H1 (cell line): Measurements from ENCODE around the gene SLC22A23. TPM values are rescaled to one million over a fixed set of nuclear protein-coding genes. Genes with fewer than 3 reads are reported as not detected.

Source experiments
- CTCF ChIA-PET: fragments of 300-600 bp; sonication (Branson Sonifier 250); formaldehyde crosslinking; loops from one replicate; lab custom pipeline; 2021; ENCODE audit not compliant: partially characterized antibody; lab: Charles Lee
- POLR2A ChIA-PET: fragments of 300-600 bp; sonication (Branson Sonifier 250); formaldehyde crosslinking; loops from one replicate; lab custom pipeline; 2021; ENCODE audit warnings: inconsistent platforms; ENCODE audit not compliant: partially characterized antibody; lab: Charles Lee
- DNase-seq, 2 experiments: peaks; one replicate each; pipeline versions ENCODE4 v3.0.0 to v3.0.0-alpha.2; 2010 to 2022; ENCODE audit warnings: low spot score in 2 of 2, low read depth in 1 of 2, mixed read lengths in 1 of 2
- FAIRE-seq: peaks from 2 replicates; lab custom pipeline; 2011; peaks lifted over from hg19 to GRCh38; lab: Jason Lieb, UNC
- H2AFZ ChIP-seq: 2 replicates; pipeline ENCODE4 v1.8.1; 2012; ENCODE audit warnings: low read length, inconsistent platforms
- H2AK5ac ChIP-seq: 2 replicates; pipeline ENCODE4 v1.6.1; 2013; ENCODE audit warnings: low read depth, low read length
- H2BK120ac ChIP-seq: replicated peaks from 2 replicates; pipeline ENCODE3; 2013; ENCODE audit warnings: low read depth, low read length, inconsistent platforms
- H2BK12ac ChIP-seq: 2 replicates; pipeline ENCODE4 v1.6.1; 2013; ENCODE audit warnings: low read depth, low read length
- H2BK15ac ChIP-seq: 2 replicates; pipeline ENCODE4 v1.6.1; 2013; ENCODE audit warnings: low read length
- H2BK20ac ChIP-seq: 2 replicates; pipeline ENCODE4 v1.6.1; 2013; ENCODE audit warnings: low read length
- H2BK5ac ChIP-seq: 2 replicates; pipeline ENCODE4 v1.6.1; 2013; ENCODE audit warnings: low read depth, low read length
- H3K14ac ChIP-seq: 2 replicates; pipeline ENCODE4 v1.6.1; 2013; ENCODE audit warnings: inconsistent platforms; ENCODE audit not compliant: insufficient read length
- H3K18ac ChIP-seq: 2 replicates; pipeline ENCODE4 v1.6.1; 2013; ENCODE audit warnings: low read length; ENCODE audit errors: extremely low read depth
- H3K23ac ChIP-seq: 2 replicates; pipeline ENCODE4 v1.6.1; 2013; ENCODE audit warnings: inconsistent platforms; ENCODE audit not compliant: insufficient read length
- H3K23me2 ChIP-seq: 2 replicates; pipeline ENCODE4 v1.6.1; 2013; ENCODE audit warnings: low read depth, low read length
- H3K27ac ChIP-seq: 2 replicates; pipeline ENCODE4 v1.6.1; 2011; ENCODE audit warnings: low read depth, low read length, inconsistent platforms
- H3K27me3 ChIP-seq, 4 experiments: replicated peaks in 1 of 4; 1 replicate in 1 of 4; 2 replicates in 3 of 4; pipeline versions ENCODE4 v1.6.1 to v1.8.1; 2011 to 2013; ENCODE audit warnings: low read length in 3 of 4, mild to moderate bottlenecking in 3 of 4, inconsistent platforms in 2 of 4, mixed read lengths in 2 of 4, moderate library complexity in 1 of 4; ENCODE audit not compliant: control insufficient read depth in 3 of 4, insufficient read depth in 3 of 4; ENCODE audit errors: extremely low read depth in 1 of 4
- H3K36me3 ChIP-seq, 4 experiments: 2 replicates each; pipeline versions ENCODE4 v1.6.1 to v1.8.1; 2011 to 2013; ENCODE audit warnings: mild to moderate bottlenecking in 4 of 4, low read length in 3 of 4, moderate library complexity in 2 of 4, control low read depth in 1 of 4, inconsistent platforms in 1 of 4; ENCODE audit not compliant: insufficient read depth in 4 of 4, control insufficient read depth in 2 of 4
- H3K4ac ChIP-seq: replicated peaks from 2 replicates; pipeline ENCODE3; 2013; ENCODE audit warnings: low read length, low read depth, mixed read lengths, inconsistent platforms; ENCODE audit not compliant: insufficient read length
- H3K4me1 ChIP-seq, 4 experiments: replicated peaks in 1 of 4; 1 replicate in 1 of 4; 2 replicates in 3 of 4; pipeline versions ENCODE4 v1.6.1 to v1.8.1; 2011 to 2013; ENCODE audit warnings: low read length in 3 of 4, inconsistent platforms in 2 of 4, mixed read lengths in 1 of 4; ENCODE audit not compliant: insufficient read depth in 4 of 4, control insufficient read depth in 3 of 4
- H3K4me2 ChIP-seq, 2 experiments: 2 replicates each; pipeline versions ENCODE4 v1.6.1 to v1.8.1; 2011 to 2013; ENCODE audit warnings: low read depth in 2 of 2, low read length in 2 of 2, control low read depth in 1 of 2, inconsistent platforms in 1 of 2, mild to moderate bottlenecking in 1 of 2; ENCODE audit not compliant: insufficient read depth in 1 of 2
- H3K4me3 ChIP-seq, 4 experiments: fragments of 200-600, 300-600 bp in 1 of 4; sonication (generic), shearing (Covaris generic), sonication (Bioruptor Twin) in 1 of 4; 2 replicates each; pipeline versions ENCODE4 v1.5.1 to v1.8.1; 2011 to 2016; ENCODE audit warnings: low read length in 4 of 4, low read depth in 3 of 4, control low read depth in 2 of 4, inconsistent platforms in 2 of 4, mild to moderate bottlenecking in 2 of 4, mixed read lengths in 1 of 4, moderate library complexity in 1 of 4; ENCODE audit not compliant: insufficient read depth in 2 of 4; ENCODE audit errors: extremely low read depth in 1 of 4
- H3K56ac ChIP-seq: replicated peaks from 2 replicates; pipeline ENCODE3; 2013; ENCODE audit warnings: low read depth, mild to moderate bottlenecking, mixed read lengths, low read length, inconsistent platforms; ENCODE audit not compliant: insufficient read length
- H3K79me1 ChIP-seq: 2 replicates; pipeline ENCODE4 v1.6.1; 2013; ENCODE audit warnings: low read depth, low read length, control low read depth
- H3K79me2 ChIP-seq, 2 experiments: 2 replicates each; pipeline versions ENCODE4 v1.6.1 to v1.8.1; 2012 to 2013; ENCODE audit warnings: low read length in 2 of 2, mild to moderate bottlenecking in 2 of 2, inconsistent platforms in 1 of 2; ENCODE audit not compliant: insufficient read depth in 2 of 2, control insufficient read depth in 1 of 2
- H3K9ac ChIP-seq, 4 experiments: replicated peaks in 1 of 4; 1 replicate in 1 of 4; 2 replicates in 3 of 4; pipeline versions ENCODE4 v1.6.1 to v1.8.1; 2011 to 2013; ENCODE audit warnings: low read depth in 3 of 4, low read length in 3 of 4, control low read depth in 2 of 4, mild to moderate bottlenecking in 2 of 4, moderate library complexity in 2 of 4, inconsistent platforms in 1 of 4; ENCODE audit errors: extremely low read depth in 1 of 4
- H3K9me3 ChIP-seq, 2 experiments: 2 replicates each; pipeline versions ENCODE4 v1.6.1 to v1.8.1; 2012 to 2013; ENCODE audit warnings: mild to moderate bottlenecking in 2 of 2, moderate library complexity in 2 of 2, control low read depth in 1 of 2, inconsistent platforms in 1 of 2, low read depth in 1 of 2, low read length in 1 of 2, mixed read lengths in 1 of 2; ENCODE audit not compliant: insufficient read depth in 2 of 2
- H4K20me1 ChIP-seq, 2 experiments: replicated peaks in 1 of 2; 2 replicates each; pipeline versions ENCODE3 to v1.8.1; 2011 to 2013; ENCODE audit warnings: inconsistent platforms in 2 of 2, low read length in 2 of 2, mild to moderate bottlenecking in 1 of 2; ENCODE audit not compliant: insufficient read depth in 2 of 2, control insufficient read depth in 1 of 2
- H4K5ac ChIP-seq: 2 replicates; pipeline ENCODE4 v1.6.1; 2013; ENCODE audit warnings: low read length, low read depth, mixed read lengths, inconsistent platforms; ENCODE audit not compliant: insufficient read length
- H4K8ac ChIP-seq: 2 replicates; pipeline ENCODE4 v1.8.0; 2013; ENCODE audit warnings: mild to moderate bottlenecking, moderate library complexity, low read length, inconsistent platforms; ENCODE audit not compliant: insufficient read depth; ENCODE audit errors: extremely low read depth
- H4K91ac ChIP-seq: replicated peaks from 2 replicates; pipeline ENCODE3; 2013; ENCODE audit warnings: low read length, mixed read lengths, inconsistent platforms; ENCODE audit not compliant: insufficient read length
- KDM4A ChIP-seq: IDR thresholded peaks from one replicate; pipeline ENCODE4 v1.7.1; 2012; ENCODE audit warnings: low read depth, mild to moderate bottlenecking, moderate library complexity, low read length, inconsistent platforms; ENCODE audit not compliant: severe bottlenecking
- KDM5A ChIP-seq: fragments of 200-600 bp; IDR thresholded peaks from 2 replicates; pipeline ENCODE4 v1.7.1; 2012; ENCODE audit warnings: mild to moderate bottlenecking, low read length, inconsistent platforms, mixed read lengths
- WGBS, 2 experiments: shearing (Covaris generic) in 1 of 2; methylation state at CpG; one replicate each; pipeline versions ENCODE4 v1.1.6 to v1.1.7; 2013 to 2015; ENCODE audit warnings: low lambda C conversion rate in 2 of 2, mixed read lengths in 2 of 2, inconsistent platforms in 1 of 2, low coverage in 1 of 2, missing lambda C conversion rate in 1 of 2; ENCODE audit not compliant: insufficient replicate concordance in 2 of 2, insufficient coverage in 1 of 2, insufficient read length in 1 of 2; ENCODE audit errors: extremely low coverage in 1 of 2, missing lambda C conversion rate in 1 of 2; 5-methylcytosine and 5-hydroxymethylcytosine counted together
- polyA plus RNA-seq, 7 experiments: library from polyadenylated mRNA; depleted of rRNA in 3 of 7; stranded (reverse) in 5 of 7; unstranded in 2 of 7; fragments of >200 nt in 5 of 7; fragments of 200-250 nt in 2 of 7; gene quantifications; 1 replicate in 5 of 7; 2 replicates in 1 of 7; 4 replicates in 1 of 7; pipeline versions ENCODE4 v1.2.1 to v1.2.3, GENCODE V29; 2011 to 2013; ENCODE audit warnings: missing spikeins in 2 of 7, mixed read lengths in 2 of 7
- total RNA-seq: library from RNA; stranded (reverse); fragmentation: NEBNext Ultra II Directional; extraction: Animal tissue kit (Norgen Biotek cat#: 25700); gene quantifications from 2 replicates; pipeline ENCODE4 v1.2.1, GENCODE V29; 2021

The SLC22A23 gene
- total and polyA plus RNA-seq, 2 of the 8 experiments (the other 6 are each of a cell fraction or from before 2014, with no cell fraction given), result 9.9 to 38.4 TPM

- H3K36me3 ChIP-seq, result no peaks in the 10 kb centered on the region
- H3K4me3 ChIP-seq, result peak overlapping the region; percentile 71 to 99 (median 86)
- no peak overlapping the region for H4K5ac ChIP-seq
- H3K4me2 ChIP-seq, result peak overlapping the region; percentile 91 to 96
- peak overlapping the region; percentile 66 for H2AFZ ChIP-seq
- H3K27ac ChIP-seq, result no peak overlapping the region
- ChIA-PET POLR2A (interaction anchor here (1.1 to 7.6 kb wide), 9 partner anchors 9 to 256 kb away, joined by 3 to 122 read pairs (median 6); no protein-coding TSS in a partner anchor), CTCF (interaction anchor here (0.6 to 17.3 kb wide), 11 partner anchors 8 to 183 kb away, joined by 3 to 263 read pairs (median 4); partner anchors contain the start of gene TUBB2A)
- no peak overlapping the region for H3K14ac ChIP-seq
- TF ChIP-seq KDM4A (peak; percentile 85), KDM5A (no peak)
- no peak overlapping the region for H2BK20ac ChIP-seq
- no peak overlapping the region for H3K4ac ChIP-seq
- peaks cover 0 to 23% (median 19%) of the 10 kb centered on the region in 4 experiments; a peak in 6 of 7 replicates for H3K27me3 ChIP-seq
- H2BK15ac ChIP-seq, result no peak overlapping the region
- no peak for FAIRE-seq
- WGBS, 2 experiments, result 17% methylated on average over 23 of the region's 23 CpGs; no CpG with 5 or more reads in 1 of the 2 experiments
- no peak overlapping the region for H2AK5ac ChIP-seq
- H3K9me3 ChIP-seq, result no peaks in the 10 kb centered on the region
- H3K4me1 ChIP-seq, result peaks cover 5 to 17% (median 11%) of the 10 kb centered on the region in 4 experiments; a peak in 6 of 7 replicates
- peaks cover 1 to 2% of the 10 kb centered on the region in 2 experiments; a peak in 3 of 4 replicates for H3K79me2 ChIP-seq
- 0 out of 2 replicates have a peak overlapping the region, but pooled peaks have one; percentile 88 for H2BK5ac ChIP-seq
- H3K56ac ChIP-seq, result peak overlapping the region; percentile 49
- no peaks in the 10 kb centered on the region; the same call in 1 of the 2 replicates for H3K79me1 ChIP-seq
- peak overlapping the region; percentile 8 for H2BK120ac ChIP-seq
- peak overlapping the region in 3 of 4 experiments; percentile 1 to 80 (median 67); a peak in 4 of 7 replicates for H3K9ac ChIP-seq
- no peak overlapping the region for H4K91ac ChIP-seq
- 0 out of 2 replicates have a peak overlapping the region, but pooled peaks have one; percentile 41 for H3K18ac ChIP-seq
- no peak overlapping the region for H3K23ac ChIP-seq
- H3K23me2 ChIP-seq, result peaks cover 30% of the 10 kb centered on the region
- DNase-seq, result peak in 1 of 2 experiments; percentile 81
- no peak overlapping the region for H4K8ac ChIP-seq
- H2BK12ac ChIP-seq, result no peak overlapping the region
- peaks cover under 1% of the 10 kb centered on the region in 2 experiments for H4K20me1 ChIP-seq
Observed at GRCh38 chr6:3232017-3232945, 224.6 kb downstream of the SLC22A23 start.
